GM12878 (cell line): ENCODE data around the gene IL31. TPM values are rescaled to one million over a fixed set of nuclear protein-coding genes. Genes with fewer than 3 reads are reported as not detected.

Experiments used
- ATAC-seq: fragments of 200-7000 bp; cut with Tn5 transposase; 3 replicates; pipeline ENCODE4 v1.9.1; 2020; ENCODE audit warnings: mild to moderate bottlenecking, moderate library complexity
- BruUV-seq: library from RNA; stranded (reverse); fragments of 400-500 nt; replicated peaks from 2 replicates; lab custom pipeline; 2021; lab: Mats Ljungman, UMichigan
- CTCF ChIA-PET: fragments of 300-600 bp; sonication (Branson Sonifier 250); formaldehyde crosslinking; extraction: SDS; loops from one replicate; lab custom pipeline; 2021; ENCODE audit warnings: inconsistent platforms; lab: Yijun Ruan, JAX
- POLR2A ChIA-PET: fragments of 350-600 bp; formaldehyde crosslinking; extraction: SDS; loops from one replicate; lab custom pipeline; 2021; ENCODE audit warnings: inconsistent platforms; lab: Charles Lee
- RAD21 ChIA-PET: fragments of 300-600 bp; sonication (Branson Sonifier 250); formaldehyde crosslinking; loops from one replicate; lab custom pipeline; 2023; ENCODE audit warnings: antibody characterized with exemption; ENCODE audit not compliant: unreplicated experiment; lab: Charles Lee
- SMC1A ChIA-PET: fragments of 300-600 bp; sonication (Branson Sonifier 250); formaldehyde crosslinking; loops from one replicate; lab custom pipeline; 2023; ENCODE audit not compliant: unreplicated experiment, uncharacterized antibody; lab: Charles Lee
- DNase-seq: peaks from one replicate; pipeline ENCODE4 v3.0.0-alpha.2; 2011; ENCODE audit warnings: low read depth, low spot score
- FAIRE-seq: peaks from 3 replicates; lab custom pipeline; 2011; peaks lifted over from hg19 to GRCh38; lab: Jason Lieb, UNC
- H2AFZ ChIP-seq: 2 replicates; pipeline ENCODE4 v1.6.0; 2011; ENCODE audit warnings: low read depth, low read length, control low read depth; ENCODE audit not compliant: control insufficient read depth
- H3K27ac ChIP-seq: 2 replicates; pipeline ENCODE4 v1.5.1; 2011; ENCODE audit warnings: control low read depth; ENCODE audit not compliant: control insufficient read depth, insufficient read depth
- H3K27me3 ChIP-seq, 2 experiments: replicated peaks in 1 of 2; 2 replicates each; pipeline versions ENCODE4 v1.6.0 to v1.6.1; 2011; ENCODE audit warnings: low read length in 1 of 2; ENCODE audit not compliant: control insufficient read depth in 2 of 2, insufficient read depth in 2 of 2
- H3K36me3 ChIP-seq, 2 experiments: 2 replicates each; pipeline ENCODE4 v1.5.1; 2011; ENCODE audit warnings: low read length in 1 of 2; ENCODE audit not compliant: control insufficient read depth in 2 of 2, insufficient read depth in 2 of 2
- H3K4me1 ChIP-seq: 2 replicates; pipeline ENCODE4 v1.6.1; 2011; ENCODE audit warnings: mild to moderate bottlenecking, low read length, moderate library complexity, mixed read lengths; ENCODE audit not compliant: control insufficient read depth, insufficient read depth
- H3K4me2 ChIP-seq: 2 replicates; pipeline ENCODE4 v1.6.0; 2011; ENCODE audit warnings: control low read depth; ENCODE audit not compliant: control insufficient read depth, insufficient read depth
- H3K4me3 ChIP-seq: fragments of 200-600 bp; sonication (generic); 2 replicates; pipeline ENCODE4 v1.5.1; 2016
- H3K79me2 ChIP-seq: 2 replicates; pipeline ENCODE4 v1.6.0; 2011; ENCODE audit warnings: low read length; ENCODE audit not compliant: control insufficient read depth, insufficient read depth
- H3K9ac ChIP-seq: 2 replicates; pipeline ENCODE4 v1.8.0; 2011; ENCODE audit warnings: low read length, control low read depth, mixed read lengths; ENCODE audit not compliant: control insufficient read depth, insufficient read depth
- H3K9me3 ChIP-seq: replicated peaks from 3 replicates; pipeline ENCODE4 v1.5.1; 2011; ENCODE audit warnings: mild to moderate bottlenecking, low read length; ENCODE audit not compliant: control insufficient read depth, insufficient read depth
- H4K20me1 ChIP-seq: 2 replicates; pipeline ENCODE4 v1.6.0; 2011; ENCODE audit not compliant: control insufficient read depth, insufficient read depth
- CREM ChIP-seq: IDR thresholded peaks from 2 replicates; pipeline ENCODE4 v1.6.1; 2014; ENCODE audit warnings: antibody characterized with exemption, low read depth
- HDGF ChIP-seq: fragments of 450-650 bp; IDR thresholded peaks from 2 replicates; pipeline ENCODE4 v1.6.1; 2016; ENCODE audit warnings: antibody characterized with exemption
- IKZF1 ChIP-seq: fragments of 450-650 bp; conservative IDR thresholded peaks from 2 replicates; pipeline ENCODE4 v1.6.1; 2017; ENCODE audit warnings: antibody characterized with exemption, mild to moderate bottlenecking
- MTA2 ChIP-seq: fragments of 450-650 bp; IDR thresholded peaks from 2 replicates; pipeline ENCODE4 v1.6.1; 2016; ENCODE audit warnings: low read depth, mild to moderate bottlenecking, moderate library complexity
- NBN ChIP-seq: fragments of 450-650 bp; IDR thresholded peaks from 2 replicates; pipeline ENCODE4 v1.6.1; 2016
- PML ChIP-seq: IDR thresholded peaks from 2 replicates; pipeline ENCODE4 v1.6.1; 2012; ENCODE audit warnings: low read length, inconsistent platforms
- RELA ChIP-seq: fragments of 450-650 bp; IDR thresholded peaks from 2 replicates; pipeline ENCODE4 v1.8.0; 2014; ENCODE audit warnings: borderline replicate concordance; ENCODE audit not compliant: partially characterized antibody
- SIN3A ChIP-seq: IDR thresholded peaks from 2 replicates; pipeline ENCODE4 v1.6.1; 2012; ENCODE audit warnings: low read depth, low read length, improper control_type of control experiment
- SMAD1 ChIP-seq: fragments of 450-650 bp; IDR thresholded peaks from 2 replicates; pipeline ENCODE4 v1.6.1; 2018; ENCODE audit warnings: mild to moderate bottlenecking, low read depth; ENCODE audit not compliant: partially characterized antibody
- SP1 ChIP-seq: IDR thresholded peaks from one replicate; pipeline ENCODE4 v1.6.1; 2011; ENCODE audit warnings: low read depth, low read length
- SUPT20H ChIP-seq: IDR thresholded peaks from 2 replicates; pipeline ENCODE4 v1.6.1; 2011; ENCODE audit warnings: low read depth, mild to moderate bottlenecking, low read length, moderate library complexity, borderline replicate concordance; ENCODE audit not compliant: control insufficient read depth
- TCF7 ChIP-seq: IDR thresholded peaks from 2 replicates; pipeline ENCODE4 v1.6.1; 2014; ENCODE audit warnings: antibody characterized with exemption, borderline replicate concordance
- ZNF207 ChIP-seq: fragments of 450-650 bp; IDR thresholded peaks from 2 replicates; pipeline ENCODE4 v1.6.1; 2014; ENCODE audit warnings: antibody characterized with exemption, mild to moderate bottlenecking, borderline replicate concordance
- ZNF217 ChIP-seq: fragments of 450-650 bp; IDR thresholded peaks from 2 replicates; pipeline ENCODE4 v1.6.1; 2017; ENCODE audit warnings: antibody characterized with exemption, mild to moderate bottlenecking
- ZNF384 ChIP-seq: IDR thresholded peaks from 2 replicates; pipeline ENCODE4 v1.6.1; 2012; ENCODE audit warnings: low read depth, mild to moderate bottlenecking, low read length, improper control_type of control experiment, borderline replicate concordance
- WGBS: methylation state at CpG from one replicate; pipeline ENCODE4 v1.1.6; 2016; ENCODE audit warnings: low lambda C conversion rate; ENCODE audit not compliant: insufficient replicate concordance, insufficient coverage; ENCODE audit errors: missing lambda C conversion rate; 5-methylcytosine and 5-hydroxymethylcytosine counted together
- in situ Hi-C: fragments of 300-500 bp; cut with MboI; formaldehyde crosslinking; loops from 9 replicates; pipeline ENCODE4 v1.14.3; 2018; ENCODE audit warnings: mixed read lengths
- intact Hi-C: fragments of 100-400 bp; cut with micrococcal nuclease; formaldehyde crosslinking; loops from one replicate; pipeline ENCODE4 v1.14.2; 2022; ENCODE audit not compliant: unreplicated experiment
- polyA plus RNA-seq, 11 experiments: library from polyadenylated mRNA; depleted of rRNA in 4 of 11; unstranded in 6 of 11; stranded (reverse) in 5 of 11; fragments of >200 nt; fragmentation: Nextera tagmentation in 4 of 11; fragmentation: Illumina TruSeq in 1 of 11; extraction: Ambion mirVana in 4 of 11; extraction: Trizol in 1 of 11; gene quantifications; 1 replicate in 1 of 11; 2 replicates in 10 of 11; pipeline versions ENCODE4 v1.2.1 to v1.2.3, GENCODE V29; 2011 to 2016; ENCODE audit warnings: inconsistent platforms in 2 of 11, missing spikeins in 2 of 11, low read depth in 1 of 11
- total RNA-seq, 4 experiments: library from RNA; depleted of rRNA in 3 of 4; stranded (reverse); fragments of >200 nt in 3 of 4; fragmentation: Illumina TruSeq in 1 of 4; extraction: Trizol in 1 of 4; gene quantifications; 2 replicates each; pipeline versions ENCODE4 v1.2.1 to v1.2.3, GENCODE V29; 2013 to 2021
- TF ChIP-seq, protein P1 (sequence below): fragments of 450-650 bp; formaldehyde crosslinking; IDR thresholded peaks from 2 replicates; pipeline ENCODE4 v1.4.0; 2022; ENCODE audit warnings: mild to moderate bottlenecking, moderate library complexity
- TF ChIP-seq, protein P2 (sequence below): fragments of 450-650 bp; IDR thresholded peaks from 2 replicates; pipeline ENCODE4 v1.6.1; 2018; ENCODE audit warnings: borderline replicate concordance, mild to moderate bottlenecking; ENCODE audit not compliant: partially characterized antibody

Gene IL31
- total and polyA plus RNA-seq, 10 of the 15 experiments (the other 5 are each of a cell fraction or from before 2014, with no cell fraction given), result not detected

DNA sequence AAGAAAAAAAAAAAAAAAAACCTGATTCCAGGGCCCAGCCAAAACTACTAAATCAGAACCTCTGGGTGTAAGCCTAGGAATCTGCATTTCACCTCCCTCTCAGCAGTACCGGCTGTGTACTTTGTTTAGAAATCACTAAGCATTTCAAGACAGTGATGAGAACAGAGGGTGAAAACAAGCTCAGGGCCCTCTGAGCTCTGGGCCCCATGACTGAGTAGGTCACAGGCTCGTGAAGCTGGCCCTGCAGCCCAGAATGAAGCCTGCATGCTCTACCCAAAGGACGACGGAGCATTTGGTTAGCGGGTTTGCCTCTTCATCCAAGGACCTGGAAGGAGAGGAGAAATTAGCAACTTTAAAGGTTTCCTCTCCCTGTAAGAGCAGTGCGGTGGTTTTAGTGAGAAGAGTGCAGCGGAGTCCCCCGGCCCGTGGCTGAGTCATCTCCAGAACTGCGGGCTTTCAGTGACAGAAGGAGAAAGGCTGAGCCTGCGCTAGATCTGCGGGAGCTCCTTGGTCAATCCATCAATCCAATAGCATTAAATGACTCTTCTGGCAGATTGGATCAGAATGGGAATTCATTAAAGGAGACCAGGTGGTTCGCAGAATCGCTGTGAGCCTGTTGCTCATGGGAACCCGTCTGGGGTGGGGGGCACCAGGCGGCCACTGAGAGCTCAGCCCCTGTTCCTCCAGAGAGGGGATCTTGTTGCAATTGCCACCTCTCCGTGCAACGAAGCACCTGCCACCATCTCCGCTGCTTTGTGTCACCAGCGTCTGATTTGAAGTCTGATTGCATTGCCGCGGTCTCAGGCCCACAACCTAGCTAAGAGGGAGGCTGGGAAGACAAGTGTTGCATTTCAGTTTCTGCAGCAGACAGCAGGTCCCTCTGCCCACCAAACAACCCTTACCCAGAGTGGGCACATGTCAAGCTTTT lies 7.3 kb downstream of the IL31 start (continued):
- TF ChIP-seq SUPT20H, result no peak
- TF ChIP-seq CREM, result peak; percentile 65
- peak; percentile 22; the same call in 1 of the 2 replicates for TF ChIP-seq TCF7
- no peak for TF ChIP-seq ZNF217
- peak; percentile 74 for TF ChIP-seq ZNF384
- TF ChIP-seq MTA2, result peak; percentile 38; the same call in 1 of the 2 replicates
- TF ChIP-seq SMAD1, result no peak
- no peak for TF ChIP-seq SP1
- no peak for TF ChIP-seq ZNF207
- peak; percentile 46; the same call in 1 of the 2 replicates for TF ChIP-seq PML
- TF ChIP-seq SIN3A, result 0 out of 2 replicates have a peak, but pooled peaks have one; percentile 28

DNA sequence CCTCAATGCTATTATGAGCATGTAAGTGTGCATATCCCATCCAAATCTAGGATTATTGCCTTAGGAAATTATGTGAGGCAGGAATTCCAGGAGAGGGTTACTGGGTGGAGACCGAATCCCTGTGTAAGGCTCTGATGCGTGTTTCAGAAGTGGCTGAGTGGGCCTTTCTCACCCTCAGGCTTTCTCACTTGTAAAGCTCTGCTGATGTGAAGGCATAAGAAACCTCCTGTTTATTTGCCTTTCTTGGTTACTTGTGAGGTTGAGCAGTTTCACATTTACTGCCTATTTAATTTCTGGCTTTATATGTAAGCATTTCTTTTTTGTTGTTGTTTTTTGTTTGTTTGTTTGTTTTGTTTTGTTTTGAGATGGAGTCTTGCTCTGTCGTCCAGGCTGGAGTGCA lies 11.0 kb downstream of the IL31 start:
- Histone ChIP-seq H3K79me2 (no peaks in the 10 kb centered on the region), H3K4me2 (no peak overlapping the region), H3K4me1 (peaks cover 31% of the 10 kb centered on the region), H3K27ac (no peak overlapping the region), H2AFZ (no peak overlapping the region), H4K20me1 (no peaks in the 10 kb centered on the region), H3K9ac (no peak overlapping the region), H3K27me3 (no peaks in the 10 kb centered on the region), H3K9me3 (no peaks in the 10 kb centered on the region), H3K4me3 (no peak overlapping the region), H3K36me3 (no peaks in the 10 kb centered on the region)
- ChIA-PET CTCF (interaction anchor here (0.7 to 1.2 kb wide), 3 partner anchors 27 to 40 kb away, joined by 3 to 4 read pairs (median 3); no protein-coding TSS in a partner anchor), SMC1A (no interaction called here), RAD21 (no interaction called here), POLR2A (no interaction called here)
- no TSS peak for BruUV-seq
- FAIRE-seq (no peak), DNase-seq (no peak), ATAC-seq (no peak)
- in situ Hi-C loops (no loop called here), intact Hi-C loops (no loop called here)
- WGBS, result 78% methylated on average over 3 of the region's 3 CpGs
- TF ChIP-seq, protein P1, sequence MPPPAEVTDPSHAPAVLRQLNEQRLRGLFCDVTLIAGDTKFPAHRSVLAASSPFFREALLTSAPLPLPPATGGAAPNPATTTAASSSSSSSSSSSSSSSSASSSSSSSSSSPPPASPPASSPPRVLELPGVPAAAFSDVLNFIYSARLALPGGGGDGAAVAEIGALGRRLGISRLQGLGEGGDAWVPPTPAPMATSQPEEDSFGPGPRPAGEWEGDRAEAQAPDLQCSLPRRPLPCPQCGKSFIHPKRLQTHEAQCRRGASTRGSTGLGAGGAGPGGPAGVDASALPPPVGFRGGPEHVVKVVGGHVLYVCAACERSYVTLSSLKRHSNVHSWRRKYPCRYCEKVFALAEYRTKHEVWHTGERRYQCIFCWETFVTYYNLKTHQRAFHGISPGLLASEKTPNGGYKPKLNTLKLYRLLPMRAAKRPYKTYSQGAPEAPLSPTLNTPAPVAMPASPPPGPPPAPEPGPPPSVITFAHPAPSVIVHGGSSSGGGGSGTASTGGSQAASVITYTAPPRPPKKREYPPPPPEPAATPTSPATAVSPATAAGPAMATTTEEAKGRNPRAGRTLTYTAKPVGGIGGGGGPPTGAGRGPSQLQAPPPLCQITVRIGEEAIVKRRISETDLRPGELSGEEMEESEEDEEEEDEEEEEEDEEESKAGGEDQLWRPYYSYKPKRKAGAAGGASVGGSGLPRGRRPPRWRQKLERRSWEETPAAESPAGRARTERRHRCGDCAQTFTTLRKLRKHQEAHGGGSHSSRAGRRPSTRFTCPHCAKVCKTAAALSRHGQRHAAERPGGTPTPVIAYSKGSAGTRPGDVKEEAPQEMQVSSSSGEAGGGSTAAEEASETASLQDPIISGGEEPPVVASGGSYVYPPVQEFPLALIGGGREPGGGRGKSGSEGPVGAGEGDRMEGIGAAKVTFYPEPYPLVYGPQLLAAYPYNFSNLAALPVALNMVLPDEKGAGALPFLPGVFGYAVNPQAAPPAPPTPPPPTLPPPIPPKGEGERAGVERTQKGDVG (CRISPR knock-in tag), result no peak
- TF ChIP-seq HDGF (no peak), IKZF1 (no peak), RELA (no peak), NBN (no peak)
- TF ChIP-seq, protein P2, sequence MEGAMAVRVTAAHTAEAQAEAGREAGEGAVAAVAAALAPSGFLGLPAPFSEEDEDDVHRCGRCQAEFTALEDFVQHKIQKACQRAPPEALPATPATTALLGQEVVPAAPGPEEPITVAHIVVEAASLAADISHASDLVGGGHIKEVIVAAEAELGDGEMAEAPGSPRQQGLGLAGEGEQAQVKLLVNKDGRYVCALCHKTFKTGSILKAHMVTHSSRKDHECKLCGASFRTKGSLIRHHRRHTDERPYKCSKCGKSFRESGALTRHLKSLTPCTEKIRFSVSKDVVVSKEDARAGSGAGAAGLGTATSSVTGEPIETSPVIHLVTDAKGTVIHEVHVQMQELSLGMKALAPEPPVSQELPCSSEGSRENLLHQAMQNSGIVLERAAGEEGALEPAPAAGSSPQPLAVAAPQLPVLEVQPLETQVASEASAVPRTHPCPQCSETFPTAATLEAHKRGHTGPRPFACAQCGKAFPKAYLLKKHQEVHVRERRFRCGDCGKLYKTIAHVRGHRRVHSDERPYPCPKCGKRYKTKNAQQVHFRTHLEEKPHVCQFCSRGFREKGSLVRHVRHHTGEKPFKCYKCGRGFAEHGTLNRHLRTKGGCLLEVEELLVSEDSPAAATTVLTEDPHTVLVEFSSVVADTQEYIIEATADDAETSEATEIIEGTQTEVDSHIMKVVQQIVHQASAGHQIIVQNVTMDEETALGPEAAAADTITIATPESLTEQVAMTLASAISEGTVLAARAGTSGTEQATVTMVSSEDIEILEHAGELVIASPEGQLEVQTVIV, result no peak
